ENCODE results near the gene MPC1L. TPM values are rescaled to one million over a fixed set of nuclear protein-coding genes. Genes with fewer than 3 reads are reported as not detected.

MPC1L gene
- total RNA-seq, 2 donors from 2014 or later = not detected

GRCh38 chrX:40603446-40603845 lies 19.8 kb upstream of the MPC1L start:
- Mint-ChIP-seq H3K9me3 (no peaks in the 10 kb centered on the region), H3K4me3 (no peak overlapping the region), H3K27me3 (no peaks in the 10 kb centered on the region), H3K27ac (no peak overlapping the region), H3K4me1 (ENCODE audit: low read depth in 2 of 2) (peaks cover 0 to 2% of the 10 kb centered on the region in 2 donors), H3K36me3 (peaks cover 7% of the 10 kb centered on the region)
- no peak for DNase-seq (ENCODE audit: low spot score)
- ATAC-seq = no peak

GRCh38 chrX:40607381-40607780 lies 15.8 kb upstream of the MPC1L start:
- H3K27ac Mint-ChIP-seq = no peak overlapping the region
- H3K36me3 Mint-ChIP-seq = peaks cover 7% of the 10 kb centered on the region
- DNase-seq (ENCODE audit: low spot score) = no peak
- H3K27me3 Mint-ChIP-seq = no peaks in the 10 kb centered on the region
- ATAC-seq = no peak
- no peak overlapping the region for H3K4me3 Mint-ChIP-seq
- H3K4me1 Mint-ChIP-seq (ENCODE audit: low read depth in 2 of 2) = no peaks in the 10 kb centered on the region
- H3K9me3 Mint-ChIP-seq = no peaks in the 10 kb centered on the region

GRCh38 chrX:40612511-40612910 lies 10.7 kb upstream of the MPC1L start:
- Mint-ChIP-seq H3K9me3 (no peaks in the 10 kb centered on the region), H3K36me3 (no peaks in the 10 kb centered on the region), H3K27me3 (peaks cover 0 to 2% of the 10 kb centered on the region in 2 donors), H3K27ac (no peak overlapping the region), H3K4me3 (no peak overlapping the region), H3K4me1 (ENCODE audit: low read depth in 2 of 2) (no peaks in the 10 kb centered on the region)
- DNase-seq (ENCODE audit: low spot score) (no peak), ATAC-seq (no peak)

- no peaks in the 10 kb centered on the region for H3K4me1 Mint-ChIP-seq (ENCODE audit: low read depth in 2 of 2)
- no peak overlapping the region for H3K27ac Mint-ChIP-seq
- no peak overlapping the region for H3K4me3 Mint-ChIP-seq
- H3K9me3 Mint-ChIP-seq = no peaks in the 10 kb centered on the region
- no peak for ATAC-seq
- H3K36me3 Mint-ChIP-seq = no peaks in the 10 kb centered on the region
- H3K27me3 Mint-ChIP-seq = peaks cover 0 to 2% of the 10 kb centered on the region in 2 donors
- DNase-seq (ENCODE audit: low spot score) = no peak
These were observed 7.3 kb upstream of the MPC1L start for GRCh38 chrX:40615976-40616375.

- Mint-ChIP-seq H3K27ac (no peak overlapping the region), H3K36me3 (no peaks in the 10 kb centered on the region), H3K4me1 (ENCODE audit: low read depth in 2 of 2) (no peaks in the 10 kb centered on the region), H3K9me3 (no peaks in the 10 kb centered on the region), H3K4me3 (no peak overlapping the region), H3K27me3 (peaks cover 0 to 2% of the 10 kb centered on the region in 2 donors)
- DNase-seq (ENCODE audit: low spot score) = no peak
- no peak for ATAC-seq
These were observed 5.7 kb upstream of the MPC1L start for GRCh38 chrX:40617566-40617965.

GRCh38 chrX:40622479-40623138 lies 619 bp upstream of the MPC1L start:
- H3K4me3 Mint-ChIP-seq = no peak overlapping the region
- H3K27ac Mint-ChIP-seq = no peak overlapping the region
- ATAC-seq (peak in 1 of 2 donors; percentile 15), DNase-seq (ENCODE audit: low spot score) (no peak)
- H3K27me3 Mint-ChIP-seq = no peaks in the 10 kb centered on the region
- no peaks in the 10 kb centered on the region for H3K9me3 Mint-ChIP-seq
- H3K36me3 Mint-ChIP-seq = no peaks in the 10 kb centered on the region
- peaks cover 0 to 5% of the 10 kb centered on the region in 2 donors for H3K4me1 Mint-ChIP-seq (ENCODE audit: low read depth in 2 of 2)

- ATAC-seq (no peak), DNase-seq (ENCODE audit: low spot score) (no peak)
- no peaks in the 10 kb centered on the region for H3K36me3 Mint-ChIP-seq
- no peaks in the 10 kb centered on the region for H3K9me3 Mint-ChIP-seq
- peaks cover 0 to 14% of the 10 kb centered on the region in 2 donors for H3K4me1 Mint-ChIP-seq (ENCODE audit: low read depth in 2 of 2)
- H3K27ac Mint-ChIP-seq = no peak overlapping the region
- H3K27me3 Mint-ChIP-seq = no peaks in the 10 kb centered on the region
- H3K4me3 Mint-ChIP-seq = no peak overlapping the region
These were observed 437 bp downstream of the MPC1L start for GRCh38 chrX:40623665-40624064.

GRCh38 chrX:40625294-40625693 lies 2.1 kb downstream of the MPC1L start:
- Mint-ChIP-seq H3K36me3 (no peaks in the 10 kb centered on the region), H3K9me3 (no peaks in the 10 kb centered on the region), H3K27ac (no peak overlapping the region), H3K4me3 (no peak overlapping the region), H3K27me3 (no peaks in the 10 kb centered on the region), H3K4me1 (ENCODE audit: low read depth in 2 of 2) (peaks cover 0 to 14% of the 10 kb centered on the region in 2 donors)
- ATAC-seq (no peak), DNase-seq (ENCODE audit: low spot score) (no peak)

GRCh38 chrX:40628506-40628905 lies 5.3 kb downstream of the MPC1L start:
- DNase-seq (ENCODE audit: low spot score) (no peak), ATAC-seq (no peak)
- peaks cover 13% of the 10 kb centered on the region for H3K36me3 Mint-ChIP-seq
- H3K4me1 Mint-ChIP-seq (ENCODE audit: low read depth in 2 of 2) = peaks cover 13 to 21% of the 10 kb centered on the region in 2 donors
- no peak overlapping the region for H3K4me3 Mint-ChIP-seq
- H3K27ac Mint-ChIP-seq = peak overlapping the region; percentile 21 to 66
- H3K9me3 Mint-ChIP-seq = no peaks in the 10 kb centered on the region
- no peaks in the 10 kb centered on the region for H3K27me3 Mint-ChIP-seq

GRCh38 chrX:40632199-40632598 lies 9.0 kb downstream of the MPC1L start:
- H3K9me3 Mint-ChIP-seq = no peaks in the 10 kb centered on the region
- H3K36me3 Mint-ChIP-seq = peaks cover 33% of the 10 kb centered on the region
- DNase-seq (ENCODE audit: low spot score) = no peak
- H3K4me1 Mint-ChIP-seq (ENCODE audit: low read depth in 2 of 2) = peaks cover 22 to 23% of the 10 kb centered on the region in 2 donors
- ATAC-seq = no peak
- H3K27me3 Mint-ChIP-seq = no peaks in the 10 kb centered on the region
- no peak overlapping the region for H3K27ac Mint-ChIP-seq
- H3K4me3 Mint-ChIP-seq = no peak overlapping the region

GRCh38 chrX:40637687-40638086 lies 14.5 kb downstream of the MPC1L start:
- ATAC-seq = no peak
- no peak for DNase-seq (ENCODE audit: low spot score)
- Mint-ChIP-seq H3K4me1 (ENCODE audit: low read depth in 2 of 2) (peaks cover 26 to 27% of the 10 kb centered on the region in 2 donors), H3K4me3 (no peak overlapping the region), H3K27me3 (no peaks in the 10 kb centered on the region), H3K36me3 (peaks cover 37% of the 10 kb centered on the region), H3K27ac (no peak overlapping the region), H3K9me3 (no peaks in the 10 kb centered on the region)

GRCh38 chrX:40644176-40644575 lies 20.9 kb downstream of the MPC1L start:
- Mint-ChIP-seq H3K4me3 (peak overlapping the region; percentile 95), H3K27me3 (no peaks in the 10 kb centered on the region), H3K9me3 (no peaks in the 10 kb centered on the region), H3K27ac (peak overlapping the region; percentile 91 to 94), H3K4me1 (ENCODE audit: low read depth in 2 of 2) (peaks cover 35 to 37% of the 10 kb centered on the region in 2 donors), H3K36me3 (peaks cover 24% of the 10 kb centered on the region)
- no peak for DNase-seq (ENCODE audit: low spot score)
- no peak for ATAC-seq

GRCh38 chrX:40644821-40645358 lies 21.7 kb downstream of the MPC1L start:
- ATAC-seq (peak; percentile 66 to 74), DNase-seq (ENCODE audit: low spot score) (peak; percentile 72)
- H3K4me3 Mint-ChIP-seq = peak overlapping the region; percentile 95
- no peaks in the 10 kb centered on the region for H3K9me3 Mint-ChIP-seq
- peaks cover 35 to 37% of the 10 kb centered on the region in 2 donors for H3K4me1 Mint-ChIP-seq (ENCODE audit: low read depth in 2 of 2)
- H3K36me3 Mint-ChIP-seq = peaks cover 26% of the 10 kb centered on the region
- H3K27me3 Mint-ChIP-seq = no peaks in the 10 kb centered on the region
- peak overlapping the region; percentile 91 to 94 for H3K27ac Mint-ChIP-seq

- Mint-ChIP-seq H3K4me3 (peak overlapping the region; percentile 90), H3K9me3 (no peaks in the 10 kb centered on the region), H3K27me3 (no peaks in the 10 kb centered on the region), H3K4me1 (ENCODE audit: low read depth in 2 of 2) (peaks cover 34 to 37% of the 10 kb centered on the region in 2 donors), H3K27ac (peak overlapping the region; percentile 96 to 97), H3K36me3 (peaks cover 29% of the 10 kb centered on the region)
- peak; percentile 59 to 69 for ATAC-seq
- no peak for DNase-seq (ENCODE audit: low spot score)
These were observed 23.5 kb downstream of the MPC1L start for GRCh38 chrX:40646489-40647306.
